H9 (cell line): Measurements from ENCODE around the gene GSK3A. TPM values are rescaled to one million over a fixed set of nuclear protein-coding genes. Genes with fewer than 3 reads are reported as not detected.

Experiments used
- DNase-seq: peaks from one replicate; pipeline ENCODE4 v3.0.0-alpha.2; 2017
- H2AFZ ChIP-seq: one replicate; pipeline ENCODE4 v1.6.1; 2013; ENCODE audit warnings: mild to moderate bottlenecking, low read length, control low read depth, moderate library complexity
- H2AK5ac ChIP-seq: 2 replicates; pipeline ENCODE4 v1.6.1; 2013; ENCODE audit warnings: low read length, control low read depth, mixed read lengths; ENCODE audit not compliant: insufficient read length
- H2BK120ac ChIP-seq: one replicate; pipeline ENCODE4 v1.6.1; 2013; ENCODE audit warnings: low read depth, mild to moderate bottlenecking, low read length, control low read depth, inconsistent platforms; ENCODE audit not compliant: poor library complexity, severe bottlenecking
- H2BK12ac ChIP-seq: 2 replicates; pipeline ENCODE4 v1.6.1; 2013; ENCODE audit warnings: low read length, control low read depth, mixed read lengths, low read depth; ENCODE audit not compliant: insufficient read length
- H2BK15ac ChIP-seq: 2 replicates; pipeline ENCODE4 v1.6.1; 2013; ENCODE audit warnings: low read depth, low read length, control low read depth
- H2BK20ac ChIP-seq: one replicate; pipeline ENCODE4 v1.6.1; 2013; ENCODE audit warnings: low read depth, mild to moderate bottlenecking, low read length, control low read depth, inconsistent platforms; ENCODE audit not compliant: poor library complexity, severe bottlenecking
- H2BK5ac ChIP-seq: 2 replicates; pipeline ENCODE4 v1.6.1; 2013; ENCODE audit warnings: low read length, control low read depth, mixed read lengths; ENCODE audit not compliant: insufficient read length
- H3K14ac ChIP-seq: 2 replicates; pipeline ENCODE4 v1.6.1; 2013; ENCODE audit warnings: low read length, control low read depth; ENCODE audit not compliant: insufficient read depth
- H3K18ac ChIP-seq: 2 replicates; pipeline ENCODE4 v1.6.1; 2013; ENCODE audit warnings: low read depth, mild to moderate bottlenecking, mixed read lengths, low read length, control low read depth; ENCODE audit not compliant: insufficient read length
- H3K23ac ChIP-seq: 2 replicates; pipeline ENCODE4 v1.6.1; 2013; ENCODE audit warnings: low read length, control low read depth, mixed read lengths, low read depth; ENCODE audit not compliant: insufficient read length
- H3K23me2 ChIP-seq: 2 replicates; pipeline ENCODE4 v1.6.1; 2013; ENCODE audit warnings: low read depth, mild to moderate bottlenecking, mixed read lengths, low read length, control low read depth; ENCODE audit not compliant: insufficient read length, poor library complexity, severe bottlenecking
- H3K27ac ChIP-seq: 2 replicates; pipeline ENCODE4 v1.5.1; 2013; ENCODE audit warnings: low read length, control low read depth, mixed read lengths, low read depth; ENCODE audit not compliant: insufficient read length
- H3K27me3 ChIP-seq: 2 replicates; pipeline ENCODE4 v1.6.1; 2013; ENCODE audit warnings: low read length, control low read depth, inconsistent platforms; ENCODE audit not compliant: insufficient read depth
- H3K4ac ChIP-seq: 2 replicates; pipeline ENCODE4 v1.6.1; 2013; ENCODE audit warnings: low read depth, mild to moderate bottlenecking, control low read depth, inconsistent platforms, low read length, moderate library complexity
- H3K4me1 ChIP-seq: 2 replicates; pipeline ENCODE4 v1.6.1; 2013; ENCODE audit warnings: low read length, control low read depth, inconsistent platforms; ENCODE audit not compliant: insufficient read depth
- H3K4me2 ChIP-seq: 2 replicates; pipeline ENCODE4 v1.6.1; 2013; ENCODE audit warnings: low read length, control low read depth, mixed read lengths; ENCODE audit not compliant: insufficient read length, insufficient read depth
- H3K56ac ChIP-seq: 2 replicates; pipeline ENCODE4 v1.6.1; 2013; ENCODE audit warnings: low read depth, mild to moderate bottlenecking, mixed read lengths, low read length, control low read depth; ENCODE audit not compliant: insufficient read length
- H3K79me1 ChIP-seq: 2 replicates; pipeline ENCODE4 v1.6.1; 2013; ENCODE audit warnings: low read depth, mild to moderate bottlenecking, moderate library complexity, low read length, control low read depth, inconsistent platforms; ENCODE audit not compliant: insufficient read depth, poor library complexity, severe bottlenecking
- H3K79me2 ChIP-seq: 2 replicates; pipeline ENCODE4 v1.6.1; 2013; ENCODE audit warnings: low read length, control low read depth, inconsistent platforms; ENCODE audit not compliant: insufficient read depth
- H3K9ac ChIP-seq: 2 replicates; pipeline ENCODE4 v1.6.1; 2013; ENCODE audit warnings: low read length, control low read depth, mixed read lengths; ENCODE audit not compliant: insufficient read length; ENCODE audit errors: extremely low read depth
- H3K9me3 ChIP-seq: one replicate; pipeline ENCODE4 v1.6.1; 2013; ENCODE audit warnings: low read depth, low read length, inconsistent platforms; ENCODE audit not compliant: control insufficient read depth
- H3T11ph ChIP-seq: one replicate; pipeline ENCODE4 v1.6.1; 2013; ENCODE audit warnings: mild to moderate bottlenecking, low read length, control low read depth, inconsistent platforms
- H4K20me1 ChIP-seq: one replicate; pipeline ENCODE4 v1.6.1; 2013; ENCODE audit not compliant: control insufficient read depth, insufficient read length, insufficient read depth
- H4K5ac ChIP-seq: 2 replicates; pipeline ENCODE4 v1.6.1; 2013; ENCODE audit warnings: low read depth, mild to moderate bottlenecking, mixed read lengths, low read length, control low read depth; ENCODE audit not compliant: insufficient read length
- H4K8ac ChIP-seq: replicated peaks from 2 replicates; pipeline ENCODE4 v1.6.1; 2013; ENCODE audit warnings: low read length, control low read depth, mixed read lengths, low read depth; ENCODE audit not compliant: insufficient read length
- H4K91ac ChIP-seq: 2 replicates; pipeline ENCODE4 v1.6.1; 2013; ENCODE audit warnings: low read depth, mild to moderate bottlenecking, moderate library complexity, mixed read lengths, low read length, control low read depth; ENCODE audit not compliant: insufficient read length
- H3K27ac Mint-ChIP-seq, 3 experiments: 2 replicates in 2 of 3; 3 replicates in 1 of 3; pipeline ENCODE4 v1.8.0; 2020 to 2021; ENCODE audit warnings: mixed read lengths in 3 of 3, mild to moderate bottlenecking in 1 of 3, moderate library complexity in 1 of 3
- H3K27me3 Mint-ChIP-seq: 2 replicates; pipeline ENCODE4 v1.8.0; 2021; ENCODE audit warnings: low read depth, mild to moderate bottlenecking, moderate library complexity, mixed read lengths
- H3K36me3 Mint-ChIP-seq, 3 experiments: 2 replicates in 2 of 3; 3 replicates in 1 of 3; pipeline ENCODE4 v1.8.0; 2020 to 2021; ENCODE audit warnings: low read depth in 3 of 3, mixed read lengths in 3 of 3; ENCODE audit not compliant: insufficient read depth in 1 of 3
- H3K4me1 Mint-ChIP-seq, 2 experiments: 2 replicates each; pipeline ENCODE4 v1.8.0; 2020; ENCODE audit warnings: mixed read lengths in 2 of 2
- H3K4me3 Mint-ChIP-seq, 2 experiments: 2 replicates in 1 of 2; 3 replicates in 1 of 2; pipeline ENCODE4 v1.8.0; 2020 to 2021; ENCODE audit warnings: mild to moderate bottlenecking in 2 of 2, mixed read lengths in 2 of 2, moderate library complexity in 1 of 2
- H3K9me3 Mint-ChIP-seq, 2 experiments: 2 replicates in 1 of 2; 3 replicates in 1 of 2; pipeline ENCODE4 v1.8.0; 2020; ENCODE audit warnings: mild to moderate bottlenecking in 2 of 2, mixed read lengths in 2 of 2, moderate library complexity in 1 of 2
- WGBS: extraction: QIAGEN DNeasy Blood & Tissue Kit; methylation state at CpG from one replicate; pipeline ENCODE4 v1.1.7; 2013; ENCODE audit warnings: missing lambda C conversion rate, low lambda C conversion rate, mixed read lengths; ENCODE audit not compliant: insufficient read length; ENCODE audit errors: extremely low coverage; 5-methylcytosine and 5-hydroxymethylcytosine counted together
- total RNA-seq: library from RNA; stranded (reverse); gene quantifications from 2 replicates; pipeline ENCODE4 v1.2.1, GENCODE V29; 2021
- TF ChIP-seq, protein P1 (sequence below): fragments of 200-600 bp; sonication (generic); conservative IDR thresholded peaks from 3 replicates; pipeline ENCODE4 v1.8.0; 2021; ENCODE audit warnings: antibody characterized with exemption, mild to moderate bottlenecking

The GSK3A gene
- total RNA-seq, 1 experiment from 2014 or later: 52.4 TPM

DNA sequence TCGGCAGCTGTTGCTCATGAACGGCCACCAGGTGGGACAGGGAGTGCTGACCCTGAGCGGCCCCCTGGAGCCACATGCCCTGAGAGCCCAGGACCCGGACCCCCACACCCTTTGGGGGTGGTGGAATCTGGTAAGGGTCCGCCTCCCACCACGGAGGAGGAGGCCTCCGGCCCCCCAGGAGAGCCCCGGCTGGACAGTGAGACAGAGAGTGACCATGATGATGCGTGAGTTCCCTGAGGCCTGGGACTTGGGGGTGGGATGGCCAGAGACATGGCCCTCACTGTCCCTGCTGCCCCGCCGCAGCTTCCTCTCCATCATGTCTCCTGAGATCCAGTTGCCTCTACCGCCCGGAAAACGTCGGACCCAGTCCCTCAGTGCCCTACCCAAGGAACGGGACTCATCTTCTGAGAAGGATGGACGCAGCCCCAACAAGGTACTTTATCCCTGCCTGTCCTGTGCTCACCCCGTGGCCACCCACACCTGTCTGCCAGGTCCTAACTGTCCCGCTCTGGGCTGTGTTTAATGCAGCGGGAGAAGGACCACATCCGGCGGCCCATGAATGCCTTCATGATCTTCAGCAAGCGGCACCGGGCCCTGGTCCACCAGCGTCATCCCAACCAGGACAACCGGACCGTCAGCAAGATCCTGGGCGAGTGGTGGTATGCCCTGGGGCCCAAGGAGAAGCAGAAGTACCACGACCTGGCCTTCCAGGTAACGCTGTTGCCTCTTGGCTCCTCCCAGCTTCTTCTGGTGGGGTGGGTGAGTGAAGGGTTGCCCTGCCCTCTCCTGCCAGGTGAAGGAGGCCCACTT is 44.8 kb upstream of the GSK3A start:
- Histone ChIP-seq H3K27ac (no peak overlapping the region), H2AFZ (no peak overlapping the region), H3K79me2 (peaks cover 3% of the 10 kb centered on the region; the same call in 1 of the 2 replicates), H3K79me1 (peaks cover 11% of the 10 kb centered on the region), H4K20me1 (peaks cover 3% of the 10 kb centered on the region), H4K91ac (no peak overlapping the region), H3K27me3 (no peaks in the 10 kb centered on the region), H4K5ac (no peak overlapping the region), H3K4me2 (no peak overlapping the region), H3K9ac (no peak overlapping the region), H3K4ac (no peak overlapping the region), H2BK12ac (no peak overlapping the region), H3K23me2 (peaks cover 11% of the 10 kb centered on the region), H2BK120ac (no peak overlapping the region), H2BK5ac (no peak overlapping the region), H3K4me1 (peaks cover 7% of the 10 kb centered on the region; the same call in 1 of the 2 replicates), H2BK15ac (no peak overlapping the region), H3K18ac (no peak overlapping the region), H3K9me3 (no peaks in the 10 kb centered on the region), H2BK20ac (no peak overlapping the region), H3K14ac (no peak overlapping the region), H3K23ac (no peak overlapping the region), H3T11ph (no peak overlapping the region), H4K8ac (no peak overlapping the region), H2AK5ac (no peak overlapping the region), H3K56ac (no peak overlapping the region)
- Mint-ChIP-seq H3K4me3 (no peak overlapping the region), H3K9me3 (no peaks in the 10 kb centered on the region), H3K36me3 (peaks cover 18 to 46% (median 44%) of the 10 kb centered on the region in 3 experiments), H3K4me1 (peaks cover 19 to 39% of the 10 kb centered on the region in 2 experiments), H3K27ac (peak overlapping the region in 1 of 3 experiments; percentile 54; a peak in 1 of 7 replicates), H3K27me3 (no peaks in the 10 kb centered on the region; the same call in 1 of the 2 replicates)
- TF ChIP-seq, protein P1, sequence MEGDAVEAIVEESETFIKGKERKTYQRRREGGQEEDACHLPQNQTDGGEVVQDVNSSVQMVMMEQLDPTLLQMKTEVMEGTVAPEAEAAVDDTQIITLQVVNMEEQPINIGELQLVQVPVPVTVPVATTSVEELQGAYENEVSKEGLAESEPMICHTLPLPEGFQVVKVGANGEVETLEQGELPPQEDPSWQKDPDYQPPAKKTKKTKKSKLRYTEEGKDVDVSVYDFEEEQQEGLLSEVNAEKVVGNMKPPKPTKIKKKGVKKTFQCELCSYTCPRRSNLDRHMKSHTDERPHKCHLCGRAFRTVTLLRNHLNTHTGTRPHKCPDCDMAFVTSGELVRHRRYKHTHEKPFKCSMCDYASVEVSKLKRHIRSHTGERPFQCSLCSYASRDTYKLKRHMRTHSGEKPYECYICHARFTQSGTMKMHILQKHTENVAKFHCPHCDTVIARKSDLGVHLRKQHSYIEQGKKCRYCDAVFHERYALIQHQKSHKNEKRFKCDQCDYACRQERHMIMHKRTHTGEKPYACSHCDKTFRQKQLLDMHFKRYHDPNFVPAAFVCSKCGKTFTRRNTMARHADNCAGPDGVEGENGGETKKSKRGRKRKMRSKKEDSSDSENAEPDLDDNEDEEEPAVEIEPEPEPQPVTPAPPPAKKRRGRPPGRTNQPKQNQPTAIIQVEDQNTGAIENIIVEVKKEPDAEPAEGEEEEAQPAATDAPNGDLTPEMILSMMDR: no peak
- WGBS: no CpG with 5 or more reads among the region's 30 CpGs
- DNase-seq: peak; percentile 33
